ENCODE results near the gene ZC2HC1C. TPM values are rescaled to one million over a fixed set of nuclear protein-coding genes. Genes with fewer than 3 reads are reported as not detected.

The ZC2HC1C gene
- total and polyA plus RNA-seq, 7 donors: 1.2 to 4.6 (median 4.3) TPM

DNA sequence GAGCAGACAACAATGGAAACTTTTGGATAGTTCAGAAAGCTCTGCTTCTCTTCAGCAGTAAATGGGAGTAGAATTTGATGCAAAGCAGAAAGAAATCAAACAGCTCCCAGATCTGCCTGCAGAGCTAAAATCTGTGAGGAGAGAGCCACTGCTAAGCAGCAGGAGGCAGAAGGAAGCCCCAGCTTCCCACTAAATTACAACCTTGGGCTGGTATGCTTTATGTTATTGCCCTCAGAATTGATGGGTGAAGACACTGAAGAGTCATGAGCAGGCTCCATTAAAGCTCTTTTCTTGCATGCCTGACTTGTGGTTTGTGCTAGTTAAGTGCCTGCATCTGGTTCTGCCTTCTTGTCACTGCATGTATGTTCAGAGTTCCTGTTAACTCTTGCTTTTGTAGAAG lies 8.4 kb downstream of the ZC2HC1C start:
- Histone ChIP-seq H3K4me3 (no peak overlapping the region), H3K27me3 (no peaks in the 10 kb centered on the region), H3K27ac (peak overlapping the region in 3 of 4 donors; percentile 28 to 60 (median 38)), H3K36me3 (peaks cover 0 to 4% (median 0%) of the 10 kb centered on the region in 4 donors), H3K4me1 (peaks cover 0 to 48% (median 28%) of the 10 kb centered on the region in 4 donors), H3K9me3 (no peaks in the 10 kb centered on the region)
- TF ChIP-seq, protein P1, sequence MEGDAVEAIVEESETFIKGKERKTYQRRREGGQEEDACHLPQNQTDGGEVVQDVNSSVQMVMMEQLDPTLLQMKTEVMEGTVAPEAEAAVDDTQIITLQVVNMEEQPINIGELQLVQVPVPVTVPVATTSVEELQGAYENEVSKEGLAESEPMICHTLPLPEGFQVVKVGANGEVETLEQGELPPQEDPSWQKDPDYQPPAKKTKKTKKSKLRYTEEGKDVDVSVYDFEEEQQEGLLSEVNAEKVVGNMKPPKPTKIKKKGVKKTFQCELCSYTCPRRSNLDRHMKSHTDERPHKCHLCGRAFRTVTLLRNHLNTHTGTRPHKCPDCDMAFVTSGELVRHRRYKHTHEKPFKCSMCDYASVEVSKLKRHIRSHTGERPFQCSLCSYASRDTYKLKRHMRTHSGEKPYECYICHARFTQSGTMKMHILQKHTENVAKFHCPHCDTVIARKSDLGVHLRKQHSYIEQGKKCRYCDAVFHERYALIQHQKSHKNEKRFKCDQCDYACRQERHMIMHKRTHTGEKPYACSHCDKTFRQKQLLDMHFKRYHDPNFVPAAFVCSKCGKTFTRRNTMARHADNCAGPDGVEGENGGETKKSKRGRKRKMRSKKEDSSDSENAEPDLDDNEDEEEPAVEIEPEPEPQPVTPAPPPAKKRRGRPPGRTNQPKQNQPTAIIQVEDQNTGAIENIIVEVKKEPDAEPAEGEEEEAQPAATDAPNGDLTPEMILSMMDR (IDR thresholded peaks at IDR 0.05): no peak
- peak in 3 of 4 donors; percentile 36 to 66 (median 42) for TF ChIP-seq POLR2AphosphoS5 (IDR thresholded peaks at IDR 0.05)
- intact Hi-C loops (cut with DNase I): no loop called here
- DNase-seq: no peak

DNA sequence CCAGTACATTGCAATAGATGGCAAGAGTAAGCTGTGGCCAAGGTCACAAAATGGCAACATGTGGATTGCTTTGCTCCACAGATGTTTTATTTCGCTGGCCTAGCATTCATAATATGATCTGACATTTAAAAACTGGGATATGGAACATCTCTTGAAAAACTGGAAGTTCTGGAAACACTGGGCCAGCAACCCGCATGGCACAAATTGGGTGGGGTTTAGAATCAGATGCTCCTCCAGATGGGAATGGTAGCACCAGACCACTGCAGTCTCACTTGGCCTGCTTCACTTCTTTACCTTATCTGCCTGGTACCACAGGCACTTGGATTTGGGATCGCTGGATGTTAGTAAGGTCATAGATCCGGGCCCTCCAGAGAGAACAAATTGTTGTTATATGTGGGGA lies 10.1 kb downstream of the ZC2HC1C start:
- peaks cover 6 to 21% (median 11%) of the 10 kb centered on the region in 4 donors for H3K36me3 ChIP-seq
- intact Hi-C loops (cut with DNase I): no loop called here
- 47 to 66% methylated on average over 4 of the region's 4 CpGs for WGBS, 2 donors

DNA sequence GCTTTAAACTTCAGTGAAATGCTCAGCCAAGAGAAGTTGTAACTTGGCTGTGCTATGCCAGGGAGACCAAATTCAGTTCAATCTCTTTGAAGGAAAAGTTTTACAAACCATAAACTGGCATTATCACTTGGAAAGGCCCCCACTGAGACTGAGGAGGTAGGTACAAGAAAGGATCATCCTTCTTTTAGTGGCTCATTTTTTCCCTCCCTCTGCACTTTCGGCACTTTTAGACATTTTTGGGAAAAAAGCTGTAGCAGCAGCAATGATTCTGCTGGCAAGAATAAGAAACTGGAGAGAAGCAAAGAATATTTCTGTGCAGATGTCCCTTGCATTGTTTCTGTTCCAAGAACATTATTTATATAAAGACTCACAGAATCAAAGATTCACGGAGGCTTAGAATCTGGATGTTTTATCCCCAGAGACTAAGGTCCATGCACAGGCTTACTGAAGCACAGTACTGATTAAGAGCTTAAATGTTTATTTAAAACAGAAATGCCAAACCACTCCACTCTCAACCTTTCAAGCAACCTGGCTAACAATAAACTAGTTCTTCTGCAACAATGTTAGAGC lies 12.3 kb downstream of the ZC2HC1C start:
- DNase-seq: no peak
- Histone ChIP-seq H3K27ac (peak overlapping the region; percentile 50 to 66 (median 60)), H3K4me3 (no peak overlapping the region), H3K4me1 (peaks cover 0 to 42% (median 28%) of the 10 kb centered on the region in 4 donors), H3K27me3 (no peaks in the 10 kb centered on the region), H3K36me3 (peaks cover 19 to 43% (median 30%) of the 10 kb centered on the region in 4 donors), H3K9me3 (no peaks in the 10 kb centered on the region)
- intact Hi-C loops (cut with DNase I): loop anchor here (5.0 kb wide), 1 partner anchor 34 kb away; no protein-coding TSS in a partner anchor
- 71 to 88% methylated on average over 2 of the region's 2 CpGs for WGBS, 2 donors
- TF ChIP-seq POLR2A (IDR thresholded peaks at IDR 0.05) (no peak), EP300 (IDR thresholded peaks at IDR 0.05) (no peak), POLR2AphosphoS5 (IDR thresholded peaks at IDR 0.05) (no peak)
- TF ChIP-seq, protein P1 (IDR thresholded peaks at IDR 0.05): no peak

More for the DNA sequence above, 10.1 kb downstream of the ZC2HC1C start:
- Histone ChIP-seq H3K4me1 (peaks cover 0 to 44% (median 28%) of the 10 kb centered on the region in 4 donors), H3K27ac (no peak overlapping the region), H3K27me3 (no peaks in the 10 kb centered on the region), H3K9me3 (no peaks in the 10 kb centered on the region), H3K4me3 (no peak overlapping the region)
- DNase-seq: no peak
- TF ChIP-seq EP300 (IDR thresholded peaks at IDR 0.05) (no peak), POLR2A (IDR thresholded peaks at IDR 0.05) (no peak), POLR2AphosphoS5 (IDR thresholded peaks at IDR 0.05) (no peak)
- TF ChIP-seq, protein P1 (IDR thresholded peaks at IDR 0.05): no peak

DNA sequence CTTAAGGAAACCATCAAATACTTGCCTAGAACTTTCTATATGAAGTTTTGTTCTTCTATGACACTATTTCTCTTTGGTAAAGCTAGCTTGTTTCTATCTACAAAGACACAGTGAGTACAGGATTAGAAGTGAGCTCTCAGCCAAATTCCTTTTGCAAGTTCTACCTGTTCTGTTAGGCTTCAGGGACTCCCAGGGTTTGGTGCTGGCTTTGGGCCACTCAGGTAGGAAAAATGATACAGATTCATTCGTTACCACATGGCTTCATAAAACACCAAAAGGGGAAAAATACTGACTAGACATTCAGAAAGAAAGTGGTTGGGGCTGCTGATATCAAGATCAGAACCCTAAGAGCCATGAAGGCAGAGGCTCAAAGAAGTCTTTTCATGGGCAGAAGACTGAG lies 13.8 kb downstream of the ZC2HC1C start:
- H3K4me1 ChIP-seq: peaks cover 0 to 27% (median 19%) of the 10 kb centered on the region in 4 donors
- no peaks in the 10 kb centered on the region for H3K27me3 ChIP-seq
- no peak overlapping the region for H3K27ac ChIP-seq
- no peak overlapping the region for H3K4me3 ChIP-seq
- intact Hi-C loops (cut with DNase I): loop anchor here (5.0 kb wide), 1 partner anchor 36 kb away; no protein-coding TSS in a partner anchor
- TF ChIP-seq, protein P1 (IDR thresholded peaks at IDR 0.05): no peak
- TF ChIP-seq EP300 (IDR thresholded peaks at IDR 0.05) (no peak), POLR2AphosphoS5 (IDR thresholded peaks at IDR 0.05) (no peak), POLR2A (IDR thresholded peaks at IDR 0.05) (no peak)
- H3K9me3 ChIP-seq: no peaks in the 10 kb centered on the region
- 89 to 95% methylated on average over 1 of the region's 1 CpG for WGBS, 2 donors
- no peak for DNase-seq
- peaks cover 23 to 58% (median 44%) of the 10 kb centered on the region in 4 donors for H3K36me3 ChIP-seq
